HepG2 (cell line): ENCODE results near the gene MFRP. TPM values are rescaled to one million over a fixed set of nuclear protein-coding genes. Genes with fewer than 3 reads are reported as not detected.

Experiments
- AGO1 ChIP-seq: fragments of 200-400 bp; formaldehyde crosslinking; IDR thresholded peaks from 2 replicates; pipeline ENCODE4 v1.6.1; 2017; ENCODE audit warnings: mild to moderate bottlenecking, low read depth, low read length, moderate library complexity; ENCODE audit not compliant: poor library complexity, severe bottlenecking
- HIVEP1 ChIP-seq: sonication (generic); formaldehyde crosslinking; IDR thresholded peaks from 2 replicates; pipeline ENCODE4 v1.4.0; 2020; ENCODE audit warnings: mild to moderate bottlenecking, missing genetic modification reagents
- LCORL ChIP-seq, 2 experiments: fragments of 450-650 bp in 1 of 2; sonication (generic) in 1 of 2; formaldehyde crosslinking in 1 of 2; IDR thresholded peaks; 2 replicates each; pipeline versions ENCODE4 v1.5.0 to v1.6.1; 2017 to 2020; ENCODE audit warnings: antibody characterized with exemption in 1 of 2, missing genetic modification reagents in 1 of 2
- MYNN ChIP-seq: sonication (generic); formaldehyde crosslinking; IDR thresholded peaks from 2 replicates; pipeline ENCODE4 v1.4.0; 2020; ENCODE audit warnings: mild to moderate bottlenecking, low read depth, missing genetic modification reagents
- POGZ ChIP-seq: sonication (generic); formaldehyde crosslinking; IDR thresholded peaks from 2 replicates; pipeline ENCODE4 v1.4.0; 2020; ENCODE audit warnings: mild to moderate bottlenecking, missing genetic modification reagents
- POLR2G ChIP-seq: fragments of 200-400 bp; formaldehyde crosslinking; IDR thresholded peaks from 2 replicates; pipeline ENCODE4 v1.6.1; 2018; ENCODE audit warnings: mild to moderate bottlenecking, low read depth, low read length, moderate library complexity
- REPIN1 ChIP-seq: sonication (generic); formaldehyde crosslinking; IDR thresholded peaks from 2 replicates; pipeline ENCODE4 v1.8.0; 2022; ENCODE audit warnings: missing genetic modification reagents, low read depth, mild to moderate bottlenecking, borderline replicate concordance
- SALL2 ChIP-seq: sonication (generic); formaldehyde crosslinking; IDR thresholded peaks from 2 replicates; pipeline ENCODE4 v1.8.1; 2023; ENCODE audit warnings: mild to moderate bottlenecking, missing genetic modification reagents, inconsistent platforms
- TOE1 ChIP-seq: sonication (generic); formaldehyde crosslinking; IDR thresholded peaks from 2 replicates; pipeline ENCODE4 v1.4.0; 2020; ENCODE audit warnings: mild to moderate bottlenecking, missing genetic modification reagents
- ZBTB7A ChIP-seq: sonication (generic); formaldehyde crosslinking; IDR thresholded peaks from 2 replicates; pipeline ENCODE4 v1.8.0; 2022; ENCODE audit warnings: mild to moderate bottlenecking, missing genetic modification reagents
- ZIK1 ChIP-seq: sonication (generic); formaldehyde crosslinking; IDR thresholded peaks from 2 replicates; pipeline ENCODE4 v1.5.0; 2020; ENCODE audit warnings: mild to moderate bottlenecking, low read depth, missing genetic modification reagents, borderline replicate concordance
- ZNF749 ChIP-seq: sonication (generic); formaldehyde crosslinking; IDR thresholded peaks from 2 replicates; pipeline ENCODE4 v1.8.0; 2022; ENCODE audit warnings: mild to moderate bottlenecking, missing genetic modification reagents, moderate library complexity, borderline replicate concordance
- polyA plus RNA-seq, 8 experiments: library from polyadenylated mRNA; depleted of rRNA in 3 of 8; stranded (reverse) in 7 of 8; unstranded in 1 of 8; fragments of >200 nt; fragmentation: Illumina TruSeq in 4 of 8; extraction: Trizol in 4 of 8; gene quantifications; 2 replicates each; pipeline versions ENCODE4 v1.2.1 to v1.2.3, GENCODE V29; 2011 to 2016; ENCODE audit warnings: low read depth in 4 of 8, missing spikeins in 1 of 8, mixed read lengths in 1 of 8; ENCODE audit not compliant: insufficient read depth in 1 of 8
- total RNA-seq, 5 experiments: library from RNA; depleted of rRNA; stranded (reverse); fragments of >200 nt; fragmentation: Illumina TruSeq; extraction: Trizol; gene quantifications; 2 replicates each; pipeline ENCODE4 v1.2.3, GENCODE V29; 2016; ENCODE audit warnings: low read depth in 1 of 5
- TF ChIP-seq, protein P1 (sequence below): sonication (generic); formaldehyde crosslinking; IDR thresholded peaks from 2 replicates; pipeline ENCODE4 v1.8.1; 2022; ENCODE audit warnings: mild to moderate bottlenecking, missing genetic modification reagents
- TF ChIP-seq, protein P2 (sequence below): IDR thresholded peaks from 2 replicates; pipeline ENCODE4 v1.6.1; 2016; ENCODE audit warnings: low read depth, missing genetic modification reagents, missing compliant biosample characterization
- TF ChIP-seq, protein P3 (sequence below): fragments of 450-650 bp; IDR thresholded peaks from 2 replicates; pipeline ENCODE4 v1.6.1; 2017
- TF ChIP-seq, protein P4 (sequence below): sonication (generic); formaldehyde crosslinking; IDR thresholded peaks from 2 replicates; pipeline ENCODE4 v1.5.1; 2020; ENCODE audit warnings: mild to moderate bottlenecking, missing genetic modification reagents, moderate library complexity

Gene MFRP
- total and polyA plus RNA-seq, 2 of the 13 experiments (the other 11 are each of a cell fraction or from before 2014, with no cell fraction given), result not detected

DNA sequence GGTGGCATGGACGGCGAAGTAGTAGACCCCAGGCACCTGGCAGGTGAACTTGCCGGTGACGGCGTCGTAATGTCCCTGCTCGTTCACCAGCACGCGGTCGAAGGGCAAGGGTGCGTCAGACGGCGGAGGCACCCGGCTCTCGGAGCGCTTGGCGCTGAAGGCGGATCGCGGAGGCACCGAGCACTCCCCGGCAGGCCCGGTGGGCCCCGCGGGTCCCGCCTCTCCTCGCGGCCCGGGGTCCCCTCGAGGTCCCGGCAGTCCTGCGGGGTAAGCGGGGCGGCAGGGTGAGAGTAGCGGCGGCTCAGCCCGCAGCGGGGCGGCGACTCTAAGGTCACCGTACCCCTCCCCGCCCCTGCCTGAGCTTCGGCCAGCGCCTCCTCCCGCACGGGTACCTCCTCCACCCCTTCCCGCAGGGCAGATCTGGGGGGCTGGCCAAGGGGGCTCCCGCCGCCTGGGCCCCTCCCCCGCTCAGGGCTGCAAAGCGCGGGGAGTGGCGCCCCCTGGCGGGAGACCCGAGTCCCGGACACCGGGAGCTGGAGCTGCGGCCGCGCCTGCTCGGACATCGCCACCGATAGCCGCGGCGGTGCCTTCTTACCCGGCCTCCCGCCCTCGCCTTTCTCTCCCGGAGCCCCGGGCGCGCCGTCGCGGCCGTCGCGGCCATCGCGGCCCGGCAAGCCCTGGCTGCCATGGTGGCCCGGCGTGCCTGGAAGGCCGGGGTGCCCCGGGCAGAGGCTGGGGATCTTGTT lies 6.7 kb downstream of the MFRP start (continued):
- TF ChIP-seq SALL2 (peak; percentile 65; the same call in 1 of the 2 replicates), ZBTB7A (CRISPR knock-in tag) (0 out of 2 replicates have a peak, but pooled peaks have one; percentile 34), POLR2G (no peak), LCORL (IDR thresholded peaks at IDR 0.05) (no peak), LCORL (CRISPR knock-in tag; IDR thresholded peaks at IDR 0.05) (no peak), ZNF749 (CRISPR knock-in tag) (no peak), POGZ (0 out of 2 replicates have a peak, but pooled peaks have one; percentile 23), REPIN1 (CRISPR knock-in tag) (peak; percentile 45; the same call in 1 of the 2 replicates), HIVEP1 (CRISPR knock-in tag) (no peak), AGO1 (peak; percentile 70), ZIK1 (CRISPR knock-in tag) (no peak), TOE1 (CRISPR knock-in tag) (no peak), MYNN (CRISPR knock-in tag) (no peak)
- TF ChIP-seq, protein P1, sequence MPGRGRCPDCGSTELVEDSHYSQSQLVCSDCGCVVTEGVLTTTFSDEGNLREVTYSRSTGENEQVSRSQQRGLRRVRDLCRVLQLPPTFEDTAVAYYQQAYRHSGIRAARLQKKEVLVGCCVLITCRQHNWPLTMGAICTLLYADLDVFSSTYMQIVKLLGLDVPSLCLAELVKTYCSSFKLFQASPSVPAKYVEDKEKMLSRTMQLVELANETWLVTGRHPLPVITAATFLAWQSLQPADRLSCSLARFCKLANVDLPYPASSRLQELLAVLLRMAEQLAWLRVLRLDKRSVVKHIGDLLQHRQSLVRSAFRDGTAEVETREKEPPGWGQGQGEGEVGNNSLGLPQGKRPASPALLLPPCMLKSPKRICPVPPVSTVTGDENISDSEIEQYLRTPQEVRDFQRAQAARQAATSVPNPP, result no peak
- TF ChIP-seq, protein P2, sequence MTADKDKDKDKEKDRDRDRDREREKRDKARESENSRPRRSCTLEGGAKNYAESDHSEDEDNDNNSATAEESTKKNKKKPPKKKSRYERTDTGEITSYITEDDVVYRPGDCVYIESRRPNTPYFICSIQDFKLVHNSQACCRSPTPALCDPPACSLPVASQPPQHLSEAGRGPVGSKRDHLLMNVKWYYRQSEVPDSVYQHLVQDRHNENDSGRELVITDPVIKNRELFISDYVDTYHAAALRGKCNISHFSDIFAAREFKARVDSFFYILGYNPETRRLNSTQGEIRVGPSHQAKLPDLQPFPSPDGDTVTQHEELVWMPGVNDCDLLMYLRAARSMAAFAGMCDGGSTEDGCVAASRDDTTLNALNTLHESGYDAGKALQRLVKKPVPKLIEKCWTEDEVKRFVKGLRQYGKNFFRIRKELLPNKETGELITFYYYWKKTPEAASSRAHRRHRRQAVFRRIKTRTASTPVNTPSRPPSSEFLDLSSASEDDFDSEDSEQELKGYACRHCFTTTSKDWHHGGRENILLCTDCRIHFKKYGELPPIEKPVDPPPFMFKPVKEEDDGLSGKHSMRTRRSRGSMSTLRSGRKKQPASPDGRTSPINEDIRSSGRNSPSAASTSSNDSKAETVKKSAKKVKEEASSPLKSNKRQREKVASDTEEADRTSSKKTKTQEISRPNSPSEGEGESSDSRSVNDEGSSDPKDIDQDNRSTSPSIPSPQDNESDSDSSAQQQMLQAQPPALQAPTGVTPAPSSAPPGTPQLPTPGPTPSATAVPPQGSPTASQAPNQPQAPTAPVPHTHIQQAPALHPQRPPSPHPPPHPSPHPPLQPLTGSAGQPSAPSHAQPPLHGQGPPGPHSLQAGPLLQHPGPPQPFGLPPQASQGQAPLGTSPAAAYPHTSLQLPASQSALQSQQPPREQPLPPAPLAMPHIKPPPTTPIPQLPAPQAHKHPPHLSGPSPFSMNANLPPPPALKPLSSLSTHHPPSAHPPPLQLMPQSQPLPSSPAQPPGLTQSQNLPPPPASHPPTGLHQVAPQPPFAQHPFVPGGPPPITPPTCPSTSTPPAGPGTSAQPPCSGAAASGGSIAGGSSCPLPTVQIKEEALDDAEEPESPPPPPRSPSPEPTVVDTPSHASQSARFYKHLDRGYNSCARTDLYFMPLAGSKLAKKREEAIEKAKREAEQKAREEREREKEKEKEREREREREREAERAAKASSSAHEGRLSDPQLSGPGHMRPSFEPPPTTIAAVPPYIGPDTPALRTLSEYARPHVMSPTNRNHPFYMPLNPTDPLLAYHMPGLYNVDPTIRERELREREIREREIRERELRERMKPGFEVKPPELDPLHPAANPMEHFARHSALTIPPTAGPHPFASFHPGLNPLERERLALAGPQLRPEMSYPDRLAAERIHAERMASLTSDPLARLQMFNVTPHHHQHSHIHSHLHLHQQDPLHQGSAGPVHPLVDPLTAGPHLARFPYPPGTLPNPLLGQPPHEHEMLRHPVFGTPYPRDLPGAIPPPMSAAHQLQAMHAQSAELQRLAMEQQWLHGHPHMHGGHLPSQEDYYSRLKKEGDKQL (CRISPR knock-in tag), result no peak
- TF ChIP-seq, protein P3, sequence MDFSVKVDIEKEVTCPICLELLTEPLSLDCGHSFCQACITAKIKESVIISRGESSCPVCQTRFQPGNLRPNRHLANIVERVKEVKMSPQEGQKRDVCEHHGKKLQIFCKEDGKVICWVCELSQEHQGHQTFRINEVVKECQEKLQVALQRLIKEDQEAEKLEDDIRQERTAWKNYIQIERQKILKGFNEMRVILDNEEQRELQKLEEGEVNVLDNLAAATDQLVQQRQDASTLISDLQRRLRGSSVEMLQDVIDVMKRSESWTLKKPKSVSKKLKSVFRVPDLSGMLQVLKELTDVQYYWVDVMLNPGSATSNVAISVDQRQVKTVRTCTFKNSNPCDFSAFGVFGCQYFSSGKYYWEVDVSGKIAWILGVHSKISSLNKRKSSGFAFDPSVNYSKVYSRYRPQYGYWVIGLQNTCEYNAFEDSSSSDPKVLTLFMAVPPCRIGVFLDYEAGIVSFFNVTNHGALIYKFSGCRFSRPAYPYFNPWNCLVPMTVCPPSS, result no peak
- TF ChIP-seq, protein P4, sequence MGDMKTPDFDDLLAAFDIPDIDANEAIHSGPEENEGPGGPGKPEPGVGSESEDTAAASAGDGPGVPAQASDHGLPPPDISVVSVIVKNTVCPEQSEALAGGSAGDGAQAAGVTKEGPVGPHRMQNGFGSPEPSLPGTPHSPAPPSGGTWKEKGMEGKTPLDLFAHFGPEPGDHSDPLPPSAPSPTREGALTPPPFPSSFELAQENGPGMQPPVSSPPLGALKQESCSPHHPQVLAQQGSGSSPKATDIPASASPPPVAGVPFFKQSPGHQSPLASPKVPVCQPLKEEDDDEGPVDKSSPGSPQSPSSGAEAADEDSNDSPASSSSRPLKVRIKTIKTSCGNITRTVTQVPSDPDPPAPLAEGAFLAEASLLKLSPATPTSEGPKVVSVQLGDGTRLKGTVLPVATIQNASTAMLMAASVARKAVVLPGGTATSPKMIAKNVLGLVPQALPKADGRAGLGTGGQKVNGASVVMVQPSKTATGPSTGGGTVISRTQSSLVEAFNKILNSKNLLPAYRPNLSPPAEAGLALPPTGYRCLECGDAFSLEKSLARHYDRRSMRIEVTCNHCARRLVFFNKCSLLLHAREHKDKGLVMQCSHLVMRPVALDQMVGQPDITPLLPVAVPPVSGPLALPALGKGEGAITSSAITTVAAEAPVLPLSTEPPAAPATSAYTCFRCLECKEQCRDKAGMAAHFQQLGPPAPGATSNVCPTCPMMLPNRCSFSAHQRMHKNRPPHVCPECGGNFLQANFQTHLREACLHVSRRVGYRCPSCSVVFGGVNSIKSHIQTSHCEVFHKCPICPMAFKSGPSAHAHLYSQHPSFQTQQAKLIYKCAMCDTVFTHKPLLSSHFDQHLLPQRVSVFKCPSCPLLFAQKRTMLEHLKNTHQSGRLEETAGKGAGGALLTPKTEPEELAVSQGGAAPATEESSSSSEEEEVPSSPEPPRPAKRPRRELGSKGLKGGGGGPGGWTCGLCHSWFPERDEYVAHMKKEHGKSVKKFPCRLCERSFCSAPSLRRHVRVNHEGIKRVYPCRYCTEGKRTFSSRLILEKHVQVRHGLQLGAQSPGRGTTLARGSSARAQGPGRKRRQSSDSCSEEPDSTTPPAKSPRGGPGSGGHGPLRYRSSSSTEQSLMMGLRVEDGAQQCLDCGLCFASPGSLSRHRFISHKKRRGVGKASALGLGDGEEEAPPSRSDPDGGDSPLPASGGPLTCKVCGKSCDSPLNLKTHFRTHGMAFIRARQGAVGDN (CRISPR knock-in tag), result peak; percentile 70
